ENCODE data around the gene MPZL3.

The MPZL3 gene

GRCh38 chr11:118217575-118217974 is 34.6 kb downstream of the MPZL3 start:
- TF ChIP-seq, protein P1, sequence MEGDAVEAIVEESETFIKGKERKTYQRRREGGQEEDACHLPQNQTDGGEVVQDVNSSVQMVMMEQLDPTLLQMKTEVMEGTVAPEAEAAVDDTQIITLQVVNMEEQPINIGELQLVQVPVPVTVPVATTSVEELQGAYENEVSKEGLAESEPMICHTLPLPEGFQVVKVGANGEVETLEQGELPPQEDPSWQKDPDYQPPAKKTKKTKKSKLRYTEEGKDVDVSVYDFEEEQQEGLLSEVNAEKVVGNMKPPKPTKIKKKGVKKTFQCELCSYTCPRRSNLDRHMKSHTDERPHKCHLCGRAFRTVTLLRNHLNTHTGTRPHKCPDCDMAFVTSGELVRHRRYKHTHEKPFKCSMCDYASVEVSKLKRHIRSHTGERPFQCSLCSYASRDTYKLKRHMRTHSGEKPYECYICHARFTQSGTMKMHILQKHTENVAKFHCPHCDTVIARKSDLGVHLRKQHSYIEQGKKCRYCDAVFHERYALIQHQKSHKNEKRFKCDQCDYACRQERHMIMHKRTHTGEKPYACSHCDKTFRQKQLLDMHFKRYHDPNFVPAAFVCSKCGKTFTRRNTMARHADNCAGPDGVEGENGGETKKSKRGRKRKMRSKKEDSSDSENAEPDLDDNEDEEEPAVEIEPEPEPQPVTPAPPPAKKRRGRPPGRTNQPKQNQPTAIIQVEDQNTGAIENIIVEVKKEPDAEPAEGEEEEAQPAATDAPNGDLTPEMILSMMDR (IDR thresholded peaks at IDR 0.05; ENCODE audit: low read depth, low read length) = no peak
- Histone ChIP-seq H3K36me3 (no peaks in the 10 kb centered on the region), H3K9me3 (no peaks in the 10 kb centered on the region), H3K4me3 (ENCODE audit: low read depth, low read length) (no peak overlapping the region), H3K27me3 (peaks cover 86% of the 10 kb centered on the region), H3K4me1 (no peaks in the 10 kb centered on the region)
- no peak for DNase-seq

GRCh38 chr11:118216621-118217481 is 35.3 kb downstream of the MPZL3 start:
- Histone ChIP-seq H3K27me3 (peaks cover 87% of the 10 kb centered on the region), H3K9me3 (no peaks in the 10 kb centered on the region), H3K4me1 (no peaks in the 10 kb centered on the region), H3K36me3 (no peaks in the 10 kb centered on the region), H3K4me3 (ENCODE audit: low read depth, low read length) (no peak overlapping the region)
- no peak for DNase-seq
- TF ChIP-seq, protein P1 (IDR thresholded peaks at IDR 0.05; ENCODE audit: low read depth, low read length) = no peak

DNA sequence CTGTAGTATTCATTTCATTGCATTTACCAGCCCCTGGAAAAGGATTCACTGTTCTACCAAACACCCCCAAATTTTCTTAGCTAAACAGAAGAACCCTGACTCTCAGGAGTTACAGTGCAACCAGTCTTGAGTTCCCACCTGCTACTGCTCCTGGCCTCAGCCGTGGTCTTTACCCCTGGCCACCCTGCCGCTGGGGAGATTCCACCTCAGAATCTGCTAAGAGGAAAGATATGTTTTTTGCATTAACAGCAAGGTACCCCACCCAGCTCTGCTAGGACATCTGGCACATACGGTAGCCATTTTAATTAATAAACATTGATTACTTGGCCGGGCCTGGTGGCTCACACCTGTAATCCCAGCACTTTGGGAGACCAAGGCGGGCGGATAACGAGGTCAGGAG is 36.4 kb downstream of the MPZL3 start:
- TF ChIP-seq, protein P1 (IDR thresholded peaks at IDR 0.05; ENCODE audit: low read depth, low read length) = no peak
- Histone ChIP-seq H3K4me1 (no peaks in the 10 kb centered on the region), H3K27me3 (peaks cover 87% of the 10 kb centered on the region), H3K4me3 (ENCODE audit: low read depth, low read length) (no peak overlapping the region), H3K36me3 (no peaks in the 10 kb centered on the region), H3K9me3 (no peaks in the 10 kb centered on the region)
- DNase-seq = no peak

- TF ChIP-seq, protein P1 (IDR thresholded peaks at IDR 0.05; ENCODE audit: low read depth, low read length) = no peak
Measured at GRCh38 chr11:118215262-118215661, 36.9 kb downstream of the MPZL3 start.

DNA sequence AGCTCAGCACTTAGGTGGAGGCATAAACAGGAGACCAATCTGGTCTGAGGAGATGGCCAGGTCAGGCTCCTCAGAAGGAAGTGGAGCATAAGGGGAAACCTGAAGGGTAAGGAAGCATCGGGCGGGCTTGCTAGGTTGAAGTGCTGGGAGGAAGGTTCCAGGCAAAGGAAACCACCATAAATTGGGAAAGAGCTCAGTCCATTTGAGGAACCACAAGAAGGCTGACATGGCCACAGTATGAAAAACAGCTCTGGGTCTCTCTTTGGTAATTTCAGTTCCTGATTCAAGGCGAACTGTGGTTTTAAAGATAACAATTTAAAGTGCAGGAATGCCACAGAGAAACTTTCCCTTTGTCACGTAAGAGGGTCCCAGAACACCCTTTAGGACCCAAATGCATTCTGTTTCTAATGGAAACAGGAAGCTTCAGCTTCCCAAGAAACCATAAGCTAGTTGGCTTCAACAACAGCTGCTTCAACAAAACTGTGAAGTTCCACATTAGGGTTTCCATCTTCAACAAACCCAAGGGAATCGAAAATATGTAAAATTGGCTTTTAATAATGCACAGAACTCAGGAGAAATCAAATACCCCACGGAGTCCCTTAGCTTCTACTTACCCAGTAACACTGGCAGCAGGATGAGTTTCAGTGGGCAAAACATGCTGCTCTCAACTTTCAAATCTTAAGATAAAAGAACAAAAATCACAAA is 37.8 kb downstream of the MPZL3 start:
- no peaks in the 10 kb centered on the region for H3K36me3 ChIP-seq
- TF ChIP-seq, protein P1 (IDR thresholded peaks at IDR 0.05; ENCODE audit: low read depth, low read length) = no peak
- no peaks in the 10 kb centered on the region for H3K4me1 ChIP-seq
- peaks cover 83% of the 10 kb centered on the region for H3K27me3 ChIP-seq
- no peak overlapping the region for H3K4me3 ChIP-seq (ENCODE audit: low read depth, low read length)
- H3K9me3 ChIP-seq = no peaks in the 10 kb centered on the region
- DNase-seq = no peak

More at GRCh38 chr11:118215262-118215661, 36.9 kb downstream of the MPZL3 start:
- DNase-seq = no peak
- Histone ChIP-seq H3K27me3 (peaks cover 87% of the 10 kb centered on the region), H3K9me3 (no peaks in the 10 kb centered on the region), H3K36me3 (no peaks in the 10 kb centered on the region), H3K4me3 (ENCODE audit: low read depth, low read length) (no peak overlapping the region), H3K4me1 (no peaks in the 10 kb centered on the region)

DNA sequence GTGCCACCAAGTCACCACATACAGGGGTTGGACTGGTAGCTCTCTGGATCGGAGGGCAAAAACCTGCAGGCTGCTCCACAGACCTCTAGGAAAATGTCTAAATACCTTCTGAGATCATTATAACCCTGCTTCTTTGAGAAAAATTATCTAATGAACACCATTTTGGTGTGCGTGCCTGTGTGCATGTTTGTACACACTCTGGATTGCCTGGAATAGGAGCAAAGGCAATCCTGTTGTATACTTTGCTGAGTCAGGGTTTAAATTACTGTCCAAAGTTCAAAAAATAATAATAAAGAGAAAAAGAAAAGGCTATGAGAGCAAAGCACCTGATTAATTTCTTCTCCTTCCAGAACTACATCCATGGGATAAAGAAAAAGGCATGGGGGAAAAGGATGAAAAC is 38.4 kb downstream of the MPZL3 start:
- peaks cover 85% of the 10 kb centered on the region for H3K27me3 ChIP-seq
- H3K4me1 ChIP-seq = no peaks in the 10 kb centered on the region
- H3K36me3 ChIP-seq = no peaks in the 10 kb centered on the region
- TF ChIP-seq, protein P1 (IDR thresholded peaks at IDR 0.05; ENCODE audit: low read depth, low read length) = no peak
- no peak overlapping the region for H3K4me3 ChIP-seq (ENCODE audit: low read depth, low read length)
- DNase-seq = no peak
- no peaks in the 10 kb centered on the region for H3K9me3 ChIP-seq
